G401.6 (cell line): Measurements from ENCODE around the gene ERBB4.
"Not testable (repeated sequence)": the region's sequence is repeated elsewhere in the genome, so short reads cannot be mapped to it uniquely, and the experiment has no call there.

Experiments used
- FAIRE-seq: peaks from 2 replicates; lab custom pipeline; 2012; peaks lifted over from hg19 to GRCh38; lab: Jason Lieb, UNC

Gene ERBB4

GRCh38 chr2:212073360-212073759 lies 465.2 kb downstream of the ERBB4 start:
- FAIRE-seq = no peak

- no peak for FAIRE-seq
Observed at GRCh38 chr2:212066546-212066945, 472.1 kb downstream of the ERBB4 start.

- no peak for FAIRE-seq
Observed at GRCh38 chr2:212064318-212064717, 474.3 kb downstream of the ERBB4 start.

- FAIRE-seq = no peak
Observed at GRCh38 chr2:212052412-212053159, 486.0 kb downstream of the ERBB4 start.

GRCh38 chr2:212050871-212051270 lies 487.7 kb downstream of the ERBB4 start:
- FAIRE-seq = no peak

- no peak for FAIRE-seq
Observed at GRCh38 chr2:212042562-212042961, 496.0 kb downstream of the ERBB4 start.

GRCh38 chr2:212037062-212037461 lies 501.5 kb downstream of the ERBB4 start:
- FAIRE-seq = no peak

- FAIRE-seq = no peak
Observed at GRCh38 chr2:212034841-212035585, 503.6 kb downstream of the ERBB4 start.

GRCh38 chr2:212033888-212034287 lies 504.7 kb downstream of the ERBB4 start:
- FAIRE-seq = no peak

GRCh38 chr2:212032536-212033219 lies 505.9 kb downstream of the ERBB4 start:
- no peak for FAIRE-seq

GRCh38 chr2:212032032-212032431 lies 506.6 kb downstream of the ERBB4 start:
- FAIRE-seq = no peak

- FAIRE-seq = no peak
Observed at GRCh38 chr2:212030709-212031108, 507.9 kb downstream of the ERBB4 start.

GRCh38 chr2:212028798-212029394 lies 509.7 kb downstream of the ERBB4 start:
- FAIRE-seq = no peak

GRCh38 chr2:212027681-212028628 lies 510.6 kb downstream of the ERBB4 start:
- no peak for FAIRE-seq

- no peak for FAIRE-seq
Observed at GRCh38 chr2:212024040-212024439, 514.6 kb downstream of the ERBB4 start.

GRCh38 chr2:212022966-212023365 lies 515.6 kb downstream of the ERBB4 start:
- no peak for FAIRE-seq

GRCh38 chr2:212021947-212022346 lies 516.7 kb downstream of the ERBB4 start:
- FAIRE-seq = no peak

GRCh38 chr2:212015588-212015987 lies 523.0 kb downstream of the ERBB4 start:
- no peak for FAIRE-seq

GRCh38 chr2:212013626-212014025 lies 525.0 kb downstream of the ERBB4 start:
- FAIRE-seq = no peak

GRCh38 chr2:212010305-212010704 lies 528.3 kb downstream of the ERBB4 start:
- not testable (repeated sequence) for FAIRE-seq

- no peak for FAIRE-seq
Observed at GRCh38 chr2:212007972-212008371, 530.6 kb downstream of the ERBB4 start.
